Mucosa of descending colon (tissue), 3 donors: ENCODE results near the gene POU3F1. TPM values are rescaled to one million over a fixed set of nuclear protein-coding genes. Genes with fewer than 3 reads are reported as not detected.

ENCODE experiments used
- ATAC-seq: fragments of 200-7000 bp; cut with Tn5 transposase; one replicate; pipeline ENCODE4 v1.9.1; 2020; ENCODE audit warnings: mild to moderate bottlenecking, moderate library complexity
- DNase-seq, 3 donors: peaks; one replicate each; pipeline ENCODE4 v3.0.0-alpha.2; 2020
- H3K36me3 ChIP-seq: fragments of 200-600 bp; one replicate; pipeline ENCODE4 v1.8.0; 2021; ENCODE audit warnings: low read depth, mild to moderate bottlenecking
- H3K4me1 ChIP-seq: fragments of 200-600 bp; one replicate; pipeline ENCODE4 v1.8.0; 2021; ENCODE audit warnings: low read depth, mild to moderate bottlenecking
- H3K4me3 ChIP-seq: fragments of 200-600 bp; one replicate; pipeline ENCODE4 v1.8.0; 2021; ENCODE audit warnings: mild to moderate bottlenecking
- H3K9me3 ChIP-seq: fragments of 200-600 bp; one replicate; pipeline ENCODE4 v1.8.0; 2021; ENCODE audit warnings: mild to moderate bottlenecking
- intact Hi-C, 2 donors: fragments of 100-400 bp; cut with DNase I in 1 of 2; cut with micrococcal nuclease in 1 of 2; formaldehyde crosslinking; loops; one replicate each; pipeline versions ENCODE4 v1.11.0 to v1.11.1; 2022; cut with DNase I, micrococcal nuclease
- total RNA-seq, 3 donors: library from RNA; stranded (reverse); fragmentation: NEBNext Ultra II Directional in 2 of 3; extraction: Animal tissue kit (Norgen Biotek cat#: 25700) in 2 of 3; gene quantifications; one replicate each; pipeline versions ENCODE4 v1.2.1 to v1.2.4, GENCODE V29; 2021 to 2023
- TF ChIP-seq, protein P1 (sequence below): fragments of 200-600 bp; IDR thresholded peaks from one replicate; pipeline ENCODE4 v1.8.0; 2022; ENCODE audit warnings: antibody characterized with exemption, mild to moderate bottlenecking
- donor health status: DM: no; HTN: no; CAD: no; lungs with moderate emphysema.
- donor health status: DM: no; HTN: no; CAD: no.
- donor health status: DM: no; HTN: yes; CAD: no.

POU3F1 gene
- total RNA-seq, 3 donors from 2014 or later, result not detected

DNA sequence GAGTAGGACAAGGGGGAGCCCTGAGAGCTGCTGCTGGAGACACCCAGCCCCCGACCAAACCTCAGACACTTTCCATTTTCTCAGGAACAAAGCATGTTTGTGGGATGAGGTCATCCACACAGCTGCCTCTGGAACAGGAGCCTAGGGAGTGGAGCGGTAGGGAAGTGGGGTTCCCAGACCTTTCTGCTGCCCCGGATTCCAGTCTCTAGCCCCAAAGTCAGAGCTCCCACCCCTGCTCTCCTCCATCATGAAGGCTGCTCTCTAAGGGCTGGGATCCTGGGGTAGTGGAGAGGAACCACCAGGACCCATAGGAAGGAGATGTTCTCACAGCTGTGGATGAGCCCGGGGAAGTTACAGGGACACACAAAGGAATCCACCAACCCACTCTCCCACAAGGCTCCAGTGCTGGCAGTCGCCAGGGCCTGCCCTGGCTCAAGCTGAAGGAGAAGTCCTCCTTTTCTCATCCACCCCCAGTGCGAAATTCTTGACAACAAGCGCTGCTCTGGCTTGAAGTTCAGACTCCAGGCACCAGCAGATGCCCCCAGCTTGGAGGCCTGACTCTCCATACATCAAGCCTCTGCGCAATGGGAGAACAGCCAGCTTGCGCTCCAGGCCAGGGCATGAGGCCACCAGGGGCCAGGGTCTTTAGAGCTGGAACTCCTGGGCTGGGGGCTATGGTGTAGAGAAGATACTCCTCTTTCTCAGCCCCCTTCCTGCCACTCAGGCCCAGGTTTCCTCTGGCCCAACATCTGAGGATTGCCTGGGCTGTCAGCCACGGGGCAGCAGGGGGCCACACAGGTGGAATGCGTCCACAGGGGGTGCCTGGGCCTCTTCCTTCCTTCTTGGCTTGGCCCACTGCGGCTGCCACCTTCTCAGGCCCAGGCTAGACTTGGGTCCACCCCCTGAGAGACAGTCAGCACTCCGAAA lies 45.8 kb downstream of the POU3F1 start:
- Histone ChIP-seq H3K4me3 (no peak overlapping the region), H3K9me3 (no peaks in the 10 kb centered on the region), H3K36me3 (no peaks in the 10 kb centered on the region), H3K4me1 (peaks cover 13% of the 10 kb centered on the region)
- TF ChIP-seq, protein P1, sequence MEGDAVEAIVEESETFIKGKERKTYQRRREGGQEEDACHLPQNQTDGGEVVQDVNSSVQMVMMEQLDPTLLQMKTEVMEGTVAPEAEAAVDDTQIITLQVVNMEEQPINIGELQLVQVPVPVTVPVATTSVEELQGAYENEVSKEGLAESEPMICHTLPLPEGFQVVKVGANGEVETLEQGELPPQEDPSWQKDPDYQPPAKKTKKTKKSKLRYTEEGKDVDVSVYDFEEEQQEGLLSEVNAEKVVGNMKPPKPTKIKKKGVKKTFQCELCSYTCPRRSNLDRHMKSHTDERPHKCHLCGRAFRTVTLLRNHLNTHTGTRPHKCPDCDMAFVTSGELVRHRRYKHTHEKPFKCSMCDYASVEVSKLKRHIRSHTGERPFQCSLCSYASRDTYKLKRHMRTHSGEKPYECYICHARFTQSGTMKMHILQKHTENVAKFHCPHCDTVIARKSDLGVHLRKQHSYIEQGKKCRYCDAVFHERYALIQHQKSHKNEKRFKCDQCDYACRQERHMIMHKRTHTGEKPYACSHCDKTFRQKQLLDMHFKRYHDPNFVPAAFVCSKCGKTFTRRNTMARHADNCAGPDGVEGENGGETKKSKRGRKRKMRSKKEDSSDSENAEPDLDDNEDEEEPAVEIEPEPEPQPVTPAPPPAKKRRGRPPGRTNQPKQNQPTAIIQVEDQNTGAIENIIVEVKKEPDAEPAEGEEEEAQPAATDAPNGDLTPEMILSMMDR, result no peak
- intact Hi-C loops, result no loop called here
- DNase-seq (peak in 1 of 3 donors; percentile 51), ATAC-seq (no peak)

DNA sequence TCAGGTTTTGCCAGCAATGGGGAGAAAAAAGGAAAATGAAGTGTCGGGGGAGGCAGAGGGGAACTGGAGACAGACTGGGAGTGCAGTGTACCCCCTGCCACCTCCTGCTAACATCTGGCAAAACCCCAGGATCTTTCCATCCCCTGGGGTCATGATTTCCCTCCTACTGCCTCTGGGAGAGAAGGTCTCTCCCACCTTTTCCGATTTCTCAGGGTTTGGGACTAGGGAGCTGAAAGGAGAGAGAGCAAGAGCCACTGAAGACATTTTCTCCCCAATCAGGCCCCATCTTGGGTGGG lies 46.4 kb downstream of the POU3F1 start:
- DNase-seq (no peak), ATAC-seq (no peak)
- Histone ChIP-seq H3K4me3 (no peak overlapping the region), H3K4me1 (peaks cover 19% of the 10 kb centered on the region), H3K9me3 (no peaks in the 10 kb centered on the region), H3K36me3 (no peaks in the 10 kb centered on the region)
- intact Hi-C loops, result no loop called here
- TF ChIP-seq, protein P1, result no peak

DNA sequence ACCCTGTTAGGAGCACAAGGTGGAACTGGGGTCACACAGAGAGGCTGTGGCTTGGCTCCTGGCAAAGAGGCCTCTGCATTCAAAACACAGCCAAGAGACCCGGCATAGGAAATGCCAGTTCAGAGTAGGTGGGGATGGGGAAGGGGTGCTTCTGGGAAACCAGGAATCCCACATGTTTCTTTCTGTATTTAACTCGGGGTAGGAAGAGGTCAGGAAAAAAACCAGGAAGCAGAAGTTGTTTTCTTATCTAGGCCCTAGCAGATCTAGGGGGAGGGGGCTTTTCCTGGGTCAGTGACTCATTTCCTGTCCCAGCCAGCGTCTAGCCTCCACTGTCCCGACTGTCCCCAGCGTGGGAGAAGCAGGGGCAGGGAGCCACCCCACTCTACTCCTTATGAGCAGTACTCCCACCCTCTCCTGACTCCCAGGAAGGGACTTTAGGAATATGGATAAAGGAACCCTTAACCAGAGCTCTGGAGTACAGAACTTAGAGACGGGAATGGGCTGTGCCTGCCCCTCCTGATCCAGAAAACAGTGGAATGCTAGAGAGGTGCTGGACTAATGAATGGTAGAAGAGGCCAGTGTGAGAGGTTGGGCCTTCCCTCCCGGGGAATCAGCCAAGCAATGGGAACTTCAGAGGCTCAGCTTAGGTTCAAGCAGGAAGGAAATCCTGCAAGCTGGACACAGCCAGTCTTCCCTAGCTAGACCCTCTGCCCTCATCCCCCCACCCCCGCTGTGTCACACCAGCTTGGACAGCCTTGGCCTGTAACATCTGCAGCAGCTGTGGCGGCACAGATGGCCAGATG lies 47.0 kb downstream of the POU3F1 start:
- H3K36me3 ChIP-seq, result no peaks in the 10 kb centered on the region
- peaks cover 23% of the 10 kb centered on the region for H3K4me1 ChIP-seq
- peak in 1 of 3 donors; percentile 59 for DNase-seq
- no peaks in the 10 kb centered on the region for H3K9me3 ChIP-seq
- no peak overlapping the region for H3K4me3 ChIP-seq
- TF ChIP-seq, protein P1, result no peak
- ATAC-seq, result peak; percentile 20
- intact Hi-C loops, result no loop called here

DNA sequence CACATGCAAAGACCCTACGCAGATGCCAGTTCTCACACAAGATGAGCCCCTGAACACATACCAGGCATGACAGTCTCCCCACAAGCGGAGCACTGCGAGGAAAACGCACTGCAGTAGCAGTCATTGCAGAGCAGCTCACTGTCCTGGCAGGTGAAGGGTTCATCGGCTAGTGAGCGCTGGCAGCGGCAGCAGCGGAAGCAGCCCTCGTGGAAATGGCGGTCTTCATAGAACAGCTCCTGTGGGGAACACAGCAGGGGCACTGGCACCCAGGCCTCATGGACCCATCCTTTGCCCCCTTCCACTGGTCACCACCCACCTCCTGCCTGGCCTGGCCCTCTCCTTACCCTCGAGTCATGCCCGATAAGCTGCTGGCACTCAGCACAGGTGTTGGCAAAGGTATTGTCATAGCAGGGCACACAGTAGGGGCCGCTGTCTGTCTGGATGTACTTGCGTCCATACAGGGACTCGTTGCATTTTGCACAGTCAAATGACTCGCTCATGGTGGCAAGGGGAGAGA lies 47.6 kb downstream of the POU3F1 start:
- DNase-seq, result peak in 1 of 3 donors; percentile 46
- H3K4me3 ChIP-seq, result no peak overlapping the region
- no peaks in the 10 kb centered on the region for H3K36me3 ChIP-seq
- ATAC-seq, result no peak
- peaks cover 23% of the 10 kb centered on the region for H3K4me1 ChIP-seq
- intact Hi-C loops, result no loop called here
- TF ChIP-seq, protein P1, result no peak
- H3K9me3 ChIP-seq, result no peaks in the 10 kb centered on the region

DNA sequence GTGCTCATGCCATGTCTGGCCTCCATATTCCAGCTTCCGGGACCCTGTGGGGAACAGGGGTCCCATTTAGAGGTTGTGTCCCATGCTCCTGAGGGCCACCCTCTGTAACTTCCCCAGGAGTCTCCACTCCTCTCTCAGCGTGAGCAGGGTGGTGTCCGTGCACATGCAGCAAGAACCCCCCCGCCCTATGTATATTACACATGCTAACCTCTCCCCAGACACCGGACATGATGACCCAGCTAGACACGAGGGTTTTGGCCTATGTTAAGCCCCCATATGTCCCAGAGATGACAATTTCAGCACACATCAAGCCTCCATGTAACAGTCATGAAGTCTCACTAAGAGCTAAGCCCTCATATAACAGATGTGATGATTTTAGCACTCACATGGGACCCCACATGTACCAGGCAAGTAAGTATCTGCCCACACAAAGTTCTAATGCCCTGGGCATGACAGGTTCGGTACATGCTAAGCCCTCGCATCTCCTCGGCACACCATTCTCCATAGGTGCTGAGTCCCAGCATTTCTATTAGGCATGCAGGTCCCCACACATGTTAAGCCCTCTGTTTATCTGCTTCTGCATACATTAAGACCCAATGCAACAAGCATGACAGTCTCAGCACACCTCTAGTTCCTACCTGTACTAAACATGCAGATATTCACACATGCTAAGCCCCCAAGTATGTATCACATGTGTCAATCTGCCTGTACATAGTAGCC lies 48.3 kb downstream of the POU3F1 start:
- Histone ChIP-seq H3K4me3 (no peak overlapping the region), H3K4me1 (peaks cover 23% of the 10 kb centered on the region), H3K36me3 (no peaks in the 10 kb centered on the region), H3K9me3 (no peaks in the 10 kb centered on the region)
- no peak for DNase-seq
- ATAC-seq, result no peak
- TF ChIP-seq, protein P1, result no peak
- intact Hi-C loops, result no loop called here
